Aorta (tissue), 5 donors: Measurements from ENCODE around the gene ZNF385B. TPM values are rescaled to one million over a fixed set of nuclear protein-coding genes. Genes with fewer than 3 reads are reported as not detected.

Experiments used
- ATAC-seq: fragments of 200-7000 bp; cut with Tn5 transposase; one replicate; pipeline ENCODE4 v1.9.1; 2022; ENCODE audit warnings: moderate library complexity; ENCODE audit not compliant: low FRiP score
- DNase-seq, 2 donors: peaks; one replicate each; pipeline ENCODE4 v3.0.0-alpha.2; 2020
- H3K27ac ChIP-seq, 2 donors: one replicate each; pipeline ENCODE4 v1.5.1; 2013; ENCODE audit warnings: low read length in 2 of 2, mild to moderate bottlenecking in 2 of 2, moderate library complexity in 2 of 2, control low read depth in 1 of 2, inconsistent platforms in 1 of 2, low read depth in 1 of 2
- H3K27me3 ChIP-seq, 2 donors: one replicate each; pipeline ENCODE4 v1.6.1; 2013; ENCODE audit warnings: control low read depth in 1 of 2, low read length in 1 of 2, mild to moderate bottlenecking in 1 of 2, moderate library complexity in 1 of 2; ENCODE audit not compliant: insufficient read depth in 2 of 2, control insufficient read depth in 1 of 2
- H3K36me3 ChIP-seq, 2 donors: one replicate each; pipeline ENCODE4 v1.6.1; 2013; ENCODE audit warnings: control low read depth in 1 of 2, low read length in 1 of 2, mild to moderate bottlenecking in 1 of 2; ENCODE audit not compliant: insufficient read depth in 2 of 2, control insufficient read depth in 1 of 2
- H3K4me1 ChIP-seq, 2 donors: one replicate each; pipeline ENCODE4 v1.6.1; 2013; ENCODE audit warnings: low read length in 2 of 2, control low read depth in 1 of 2, mild to moderate bottlenecking in 1 of 2, moderate library complexity in 1 of 2; ENCODE audit not compliant: insufficient read depth in 2 of 2, control insufficient read depth in 1 of 2
- H3K4me3 ChIP-seq, 2 donors: one replicate each; pipeline ENCODE4 v1.5.1; 2013; ENCODE audit warnings: low read length in 2 of 2, control low read depth in 1 of 2, mild to moderate bottlenecking in 1 of 2
- H3K9me3 ChIP-seq: one replicate; pipeline ENCODE4 v1.6.1; 2013; ENCODE audit warnings: mild to moderate bottlenecking, low read length; ENCODE audit not compliant: control insufficient read depth
- WGBS, 2 donors: extraction: QIAGEN DNeasy Blood & Tissue Kit; methylation state at CpG; one replicate each; pipeline ENCODE4 v1.1.7; 2013; 5-methylcytosine and 5-hydroxymethylcytosine counted together
- intact Hi-C, 2 donors: fragments of 100-400 bp; cut with DNase I; formaldehyde crosslinking; loops; one replicate each; pipeline versions ENCODE4 v1.14.2 to v1.15.0; 2022
- polyA plus RNA-seq, 2 donors: library from polyadenylated mRNA; stranded (reverse); fragments of 200-250 nt; gene quantifications; one replicate each; pipeline ENCODE4 v1.2.3, GENCODE V29; 2013
- total RNA-seq, 2 donors: library from RNA; stranded (reverse); fragmentation: NEBNext Ultra II Directional; extraction: Animal tissue kit (Norgen Biotek cat#: 25700); gene quantifications; one replicate each; pipeline ENCODE4 v1.2.1, GENCODE V29; 2021
- donor health status: healthy with polysubstance abuse.
- donor health status: Bipolar disorder and iron deficiency.
- donor health status: DM: no; HTN: no; CAD: no.
- donor health status: DM: no; HTN: no; CAD: no.
- donor health status: DM: yes; HTN: yes; CAD: no.

The ZNF385B gene
- total and polyA plus RNA-seq, 4 donors = 3.3 to 4.6 (median 4.0) TPM; not detected in 1

DNA sequence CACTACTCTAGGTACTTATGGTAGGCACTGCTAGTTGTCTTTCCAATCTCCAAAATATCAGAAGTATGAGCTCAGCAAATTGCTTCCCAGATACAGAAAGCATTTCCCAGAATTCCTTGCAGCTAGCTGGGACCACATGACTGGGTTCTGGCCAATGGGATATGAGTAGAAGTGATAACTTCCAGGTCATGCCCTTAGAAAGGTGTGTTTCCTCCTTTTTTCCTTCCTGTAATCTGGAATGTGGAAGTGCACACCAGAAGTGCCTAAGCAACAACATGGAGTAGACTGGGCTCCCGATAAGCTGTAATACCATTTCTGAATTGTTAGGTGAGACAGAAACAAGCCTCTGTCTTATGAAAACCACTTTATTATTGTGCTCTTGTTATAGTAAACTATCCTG is 279.8 kb downstream of the ZNF385B start:
- H3K27ac ChIP-seq = no peak overlapping the region
- ATAC-seq = no peak
- intact Hi-C loops = no loop called here

DNA sequence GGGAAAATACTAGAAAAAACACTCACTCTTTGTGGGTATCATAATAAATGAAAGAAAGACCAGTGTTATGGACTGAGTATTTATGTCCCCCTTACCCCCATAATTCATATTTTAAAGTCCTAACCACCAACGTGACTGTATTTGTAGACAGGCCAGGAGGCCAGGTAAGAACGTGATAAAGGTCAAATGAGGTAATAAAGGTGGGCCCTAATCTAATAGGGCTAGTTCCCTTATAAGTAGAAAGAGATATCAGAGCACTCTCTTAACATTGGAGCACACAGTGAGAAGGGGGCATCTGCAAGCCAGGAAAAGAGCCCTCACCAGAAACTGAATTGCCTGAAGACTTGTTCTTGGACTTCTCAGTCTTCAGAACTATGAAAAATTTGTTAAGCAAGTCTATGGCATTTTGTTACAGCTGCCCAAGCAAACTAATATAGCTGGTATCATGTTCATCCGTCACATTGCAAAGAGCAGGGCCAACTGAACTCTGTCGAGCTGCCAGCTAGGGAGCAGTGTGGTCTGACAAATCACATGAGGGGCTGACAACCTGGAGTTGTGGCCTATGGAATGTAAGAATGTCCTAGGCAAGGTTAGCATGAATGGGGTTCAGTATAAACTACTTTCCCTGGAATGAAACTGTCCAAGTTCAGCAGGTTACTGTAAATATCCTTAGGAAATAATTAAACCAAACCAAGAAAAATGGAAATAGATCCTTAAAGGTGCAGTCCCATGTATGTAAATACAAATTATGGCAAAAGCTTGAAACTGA is 280.9 kb downstream of the ZNF385B start:
- H3K27ac ChIP-seq = no peak overlapping the region
- no peaks in the 10 kb centered on the region for H3K4me1 ChIP-seq
- intact Hi-C loops = no loop called here
- no peaks in the 10 kb centered on the region for H3K36me3 ChIP-seq
- H3K9me3 ChIP-seq = no peaks in the 10 kb centered on the region
- no peak for DNase-seq
- H3K27me3 ChIP-seq = no peaks in the 10 kb centered on the region
- no peak overlapping the region for H3K4me3 ChIP-seq
- WGBS, 2 donors = 60 to 66% methylated on average over 4 of the region's 4 CpGs
- ATAC-seq = no peak

More for the DNA sequence above, 279.8 kb downstream of the ZNF385B start:
- WGBS, 2 donors = 99 to 100% methylated on average over 1 of the region's 1 CpG
- Histone ChIP-seq H3K36me3 (no peaks in the 10 kb centered on the region), H3K4me1 (no peaks in the 10 kb centered on the region), H3K4me3 (no peak overlapping the region), H3K9me3 (no peaks in the 10 kb centered on the region), H3K27me3 (no peaks in the 10 kb centered on the region)
- no peak for DNase-seq

DNA sequence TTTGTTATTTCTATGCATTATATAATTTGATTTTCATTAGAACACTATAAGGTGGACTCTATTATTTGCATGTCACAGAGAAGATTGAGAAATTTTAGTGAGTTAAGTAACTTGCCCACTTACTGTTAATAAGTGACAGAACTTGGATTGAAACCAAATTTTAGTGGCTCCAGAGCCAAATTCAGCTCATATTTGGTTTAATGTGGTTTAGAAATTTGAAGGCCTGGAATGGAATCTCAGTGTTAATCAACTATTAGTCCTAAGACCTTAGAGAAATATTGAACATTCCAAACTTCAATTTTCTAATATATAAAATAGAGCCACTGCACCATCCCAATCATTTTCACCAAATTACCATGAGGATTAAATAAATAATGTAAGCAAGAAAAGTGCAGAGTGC is 281.6 kb downstream of the ZNF385B start:
- H3K27ac ChIP-seq = no peak overlapping the region
- no peaks in the 10 kb centered on the region for H3K27me3 ChIP-seq
- intact Hi-C loops = no loop called here
- H3K36me3 ChIP-seq = no peaks in the 10 kb centered on the region
- DNase-seq = no peak
- H3K4me1 ChIP-seq = no peaks in the 10 kb centered on the region
- ATAC-seq = no peak
- H3K9me3 ChIP-seq = no peaks in the 10 kb centered on the region
- H3K4me3 ChIP-seq = no peak overlapping the region

DNA sequence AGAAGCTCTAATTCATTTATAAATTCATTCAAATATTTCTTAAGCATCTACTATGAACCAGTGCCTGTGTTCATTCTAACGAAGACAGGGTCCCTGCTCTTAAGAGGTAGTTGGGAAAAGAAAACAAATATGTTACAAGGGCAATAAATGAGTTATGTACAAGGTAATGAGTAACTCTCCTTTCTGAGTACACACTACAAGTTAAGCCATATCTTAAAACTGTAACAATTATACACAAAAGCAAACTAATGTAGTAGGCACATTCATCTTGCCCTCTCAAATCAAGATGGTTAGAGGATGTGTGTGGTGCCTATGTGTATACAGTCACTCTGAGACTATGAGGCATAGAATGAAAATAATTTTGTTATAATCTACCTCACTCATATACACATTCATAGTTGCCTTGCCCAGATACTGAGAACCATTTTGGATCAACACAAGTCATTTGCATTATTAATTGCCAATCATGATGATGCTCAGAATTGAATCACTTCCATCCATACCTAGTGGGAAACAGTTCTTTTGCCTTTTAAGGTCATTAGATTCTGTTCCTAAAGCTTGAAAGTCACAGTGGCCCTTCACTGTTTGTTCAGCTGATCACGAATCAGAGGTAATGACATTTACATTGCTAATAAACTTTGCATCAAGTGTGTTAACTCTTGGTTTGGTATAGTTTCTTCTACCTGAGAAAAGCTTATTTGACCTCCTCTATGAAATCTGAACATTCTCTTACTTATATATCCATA is 283.1 kb downstream of the ZNF385B start:
- ATAC-seq (no peak), DNase-seq (no peak)
- no peaks in the 10 kb centered on the region for H3K36me3 ChIP-seq
- H3K27ac ChIP-seq = no peak overlapping the region
- no peaks in the 10 kb centered on the region for H3K4me1 ChIP-seq
- no peaks in the 10 kb centered on the region for H3K9me3 ChIP-seq
- 92 to 94% methylated on average over 2 of the region's 2 CpGs for WGBS, 2 donors
- intact Hi-C loops = no loop called here
- no peak overlapping the region for H3K4me3 ChIP-seq
- no peaks in the 10 kb centered on the region for H3K27me3 ChIP-seq

DNA sequence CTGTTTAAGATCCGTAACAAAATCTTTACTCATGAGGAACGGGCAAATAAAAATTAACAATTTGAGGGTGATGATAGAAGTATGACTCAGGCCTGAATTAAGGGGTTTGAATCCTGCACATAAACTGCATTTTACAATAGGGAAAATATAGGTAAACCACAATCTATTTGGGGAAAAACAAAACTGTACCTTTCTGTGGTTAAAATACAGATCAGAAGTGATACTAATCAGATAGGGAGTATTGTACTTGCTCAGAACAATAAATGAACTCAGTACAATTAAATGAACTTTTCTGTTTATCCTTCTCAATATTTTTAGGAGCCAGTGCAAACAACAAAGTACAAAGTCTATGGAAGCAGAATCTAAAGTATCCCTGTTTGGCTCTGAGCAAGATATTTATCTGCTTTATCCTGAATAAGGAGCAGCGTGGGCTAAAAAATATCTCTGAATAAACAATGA is 287.3 kb downstream of the ZNF385B start:
- ATAC-seq (no peak), DNase-seq (no peak)
- Histone ChIP-seq H3K27me3 (no peaks in the 10 kb centered on the region), H3K9me3 (no peaks in the 10 kb centered on the region), H3K36me3 (no peaks in the 10 kb centered on the region), H3K4me1 (no peaks in the 10 kb centered on the region), H3K27ac (no peak overlapping the region), H3K4me3 (no peak overlapping the region)
- 31 to 40% methylated on average over 3 of the region's 3 CpGs for whole genome bisulfite sequencing, 2 donors
- intact Hi-C loops = no loop called here

DNA sequence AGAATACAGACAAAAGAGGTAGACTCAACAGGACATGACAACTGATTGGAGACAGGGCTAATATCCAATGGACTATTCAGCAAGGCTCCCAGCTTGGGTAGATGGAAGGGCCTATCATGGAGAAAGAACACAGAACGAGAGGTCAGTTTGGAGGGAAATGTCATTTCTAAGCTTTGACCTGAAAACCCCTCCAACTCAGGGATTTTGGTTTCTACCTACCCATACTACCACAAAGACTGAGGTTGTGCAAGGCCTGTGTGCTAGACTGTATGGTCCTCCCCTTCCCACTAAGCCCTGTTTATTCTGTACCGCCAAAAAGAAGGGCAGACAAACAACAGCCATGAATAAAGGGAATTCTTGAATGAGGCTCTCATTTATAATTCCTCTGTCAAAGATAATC is 288.9 kb downstream of the ZNF385B start:
- Histone ChIP-seq H3K9me3 (no peaks in the 10 kb centered on the region), H3K27me3 (no peaks in the 10 kb centered on the region), H3K27ac (no peak overlapping the region), H3K4me3 (no peak overlapping the region), H3K36me3 (no peaks in the 10 kb centered on the region), H3K4me1 (no peaks in the 10 kb centered on the region)
- 96 to 98% methylated on average over 2 of the region's 2 CpGs for WGBS, 2 donors
- no peak for ATAC-seq
- intact Hi-C loops = no loop called here
- DNase-seq = no peak

DNA sequence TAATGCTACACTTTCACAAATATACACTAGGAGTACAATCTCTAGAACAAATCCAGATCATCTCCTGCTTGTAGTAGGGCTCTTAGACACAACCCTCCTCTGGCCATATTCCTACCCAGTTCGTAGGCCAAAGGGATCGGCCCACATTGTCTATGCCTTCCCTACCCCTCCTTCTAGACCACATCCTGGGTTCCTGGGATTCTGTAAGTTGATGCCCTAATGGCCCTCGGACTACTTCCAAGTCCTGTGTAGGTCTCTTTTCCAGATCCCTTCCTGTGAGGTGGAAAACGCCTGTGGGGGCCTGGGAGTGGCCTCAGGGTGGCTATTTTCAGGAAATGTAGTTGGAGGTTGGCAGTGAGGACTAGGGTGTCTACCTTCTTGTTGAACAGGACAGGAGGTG is 289.7 kb downstream of the ZNF385B start:
- no peaks in the 10 kb centered on the region for H3K9me3 ChIP-seq
- DNase-seq = no peak
- no peak overlapping the region for H3K4me3 ChIP-seq
- no peaks in the 10 kb centered on the region for H3K27me3 ChIP-seq
- H3K27ac ChIP-seq = no peak overlapping the region
- no peak for ATAC-seq
- 86 to 95% methylated on average over 4 of the region's 4 CpGs for WGBS, 2 donors
- H3K4me1 ChIP-seq = no peaks in the 10 kb centered on the region
- intact Hi-C loops = no loop called here
- H3K36me3 ChIP-seq = no peaks in the 10 kb centered on the region

DNA sequence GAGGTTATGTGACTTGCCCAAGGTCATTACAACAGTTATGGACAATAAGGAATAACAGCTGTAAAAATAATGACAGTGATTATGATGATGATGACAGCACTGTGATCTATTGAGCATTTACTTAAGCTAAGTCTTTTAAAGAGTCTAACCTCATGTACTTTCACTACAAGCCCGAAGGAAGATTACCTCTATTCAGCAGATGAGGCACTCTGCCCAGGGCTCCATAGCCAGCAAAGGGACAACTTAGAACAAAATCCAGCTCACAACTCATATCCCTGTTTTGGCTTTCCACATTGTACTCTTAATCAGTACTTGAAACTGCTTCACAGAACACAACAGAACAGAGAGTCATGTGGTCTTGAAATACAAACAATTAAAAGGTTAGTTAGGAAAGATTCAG is 290.2 kb downstream of the ZNF385B start:
- ATAC-seq (peak; percentile 8), DNase-seq (no peak)
- Histone ChIP-seq H3K27ac (no peak overlapping the region), H3K9me3 (no peaks in the 10 kb centered on the region), H3K27me3 (no peaks in the 10 kb centered on the region), H3K4me3 (no peak overlapping the region), H3K36me3 (no peaks in the 10 kb centered on the region), H3K4me1 (no peaks in the 10 kb centered on the region)
- intact Hi-C loops = no loop called here
- WGBS, 2 donors = 85% methylated on average over 1 of the region's 1 CpG

DNA sequence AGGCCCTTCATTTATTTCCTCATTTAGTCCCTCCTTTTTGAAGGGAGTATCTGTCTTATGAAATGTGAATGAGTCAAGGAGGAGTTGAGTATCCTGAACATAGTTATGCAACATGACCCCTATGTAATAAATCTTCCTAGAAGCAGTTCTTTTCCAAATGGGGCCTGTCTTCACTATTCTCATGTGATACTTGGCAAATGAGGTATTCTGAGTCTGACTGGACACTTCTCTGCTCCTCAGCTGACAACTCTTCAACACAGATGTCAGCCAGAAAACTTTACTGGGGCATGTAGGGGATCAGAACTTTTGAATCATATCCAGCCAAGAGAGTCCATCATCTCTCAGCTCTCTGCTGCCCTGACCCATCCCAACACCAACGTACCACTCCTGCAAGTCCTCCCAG is 291.6 kb downstream of the ZNF385B start:
- DNase-seq = no peak
- intact Hi-C loops = no loop called here
- no peaks in the 10 kb centered on the region for H3K4me1 ChIP-seq
- WGBS, 2 donors = 92 to 96% methylated on average over 1 of the region's 1 CpG
- no peak overlapping the region for H3K4me3 ChIP-seq
- H3K36me3 ChIP-seq = no peaks in the 10 kb centered on the region
- H3K27me3 ChIP-seq = no peaks in the 10 kb centered on the region
- peak; percentile 78 for ATAC-seq
- H3K27ac ChIP-seq = no peak overlapping the region
- H3K9me3 ChIP-seq = no peaks in the 10 kb centered on the region
